CD14-positive monocyte (primary cell): ENCODE results near the gene SPR. TPM values are rescaled to one million over a fixed set of nuclear protein-coding genes. Genes with fewer than 3 reads are reported as not detected.

Source experiments
- DNase-seq, 3 donors: peaks; one replicate each; pipeline ENCODE4 v3.0.0-alpha.2; 2011 to 2022
- H2AFZ ChIP-seq: 2 replicates; pipeline ENCODE4 v1.6.0; 2012; ENCODE audit warnings: mild to moderate bottlenecking, low read depth, low read length, inconsistent platforms; ENCODE audit not compliant: insufficient read depth, poor library complexity, severe bottlenecking
- H3K27ac ChIP-seq, 2 donors: 1 replicate in 1 of 2; 2 replicates in 1 of 2; pipeline ENCODE4 v1.5.1; 2012 to 2013; ENCODE audit warnings: low read length in 2 of 2, control low read depth in 1 of 2, inconsistent platforms in 1 of 2, low read depth in 1 of 2, mild to moderate bottlenecking in 1 of 2
- H3K27me3 ChIP-seq, 2 donors: one replicate each; pipeline versions ENCODE4 v1.6.0 to v1.6.1; 2011 to 2013; ENCODE audit warnings: low read length in 2 of 2; ENCODE audit not compliant: control insufficient read depth in 2 of 2, insufficient read depth in 2 of 2
- H3K36me3 ChIP-seq, 2 donors: replicated peaks in 1 of 2; 1 replicate in 1 of 2; 2 replicates in 1 of 2; pipeline versions ENCODE4 v1.5.1 to v1.6.1; 2012 to 2013; ENCODE audit warnings: low read length in 2 of 2, control low read depth in 1 of 2, inconsistent platforms in 1 of 2, mild to moderate bottlenecking in 1 of 2; ENCODE audit not compliant: insufficient read depth in 2 of 2, control insufficient read depth in 1 of 2
- H3K4me1 ChIP-seq, 2 donors: 1 replicate in 1 of 2; 2 replicates in 1 of 2; pipeline versions ENCODE4 v1.5.1 to v1.6.1; 2012 to 2013; ENCODE audit warnings: low read length in 2 of 2, control low read depth in 1 of 2, inconsistent platforms in 1 of 2, mild to moderate bottlenecking in 1 of 2, moderate library complexity in 1 of 2; ENCODE audit not compliant: insufficient read depth in 2 of 2, control insufficient read depth in 1 of 2
- H3K4me2 ChIP-seq: replicated peaks from 2 replicates; pipeline ENCODE3; 2012; ENCODE audit warnings: low read length, moderate library complexity, mild to moderate bottlenecking; ENCODE audit not compliant: poor library complexity, severe bottlenecking; ENCODE audit errors: extremely low read depth
- H3K4me3 ChIP-seq, 3 experiments: fragments of 200-600 bp in 1 of 3; sonication (generic) in 1 of 3; replicated peaks in 1 of 3; 1 replicate in 2 of 3; 2 replicates in 1 of 3; pipeline ENCODE4 v1.5.1; 2011 to 2013; ENCODE audit warnings: low read length in 3 of 3, mild to moderate bottlenecking in 3 of 3, control low read depth in 2 of 3, low read depth in 2 of 3, inconsistent platforms in 1 of 3, moderate library complexity in 1 of 3
- H3K79me2 ChIP-seq: 2 replicates; pipeline ENCODE4 v1.6.0; 2012; ENCODE audit warnings: mild to moderate bottlenecking, control low read depth, inconsistent platforms, low read length, moderate library complexity; ENCODE audit not compliant: insufficient read depth
- H3K9ac ChIP-seq: 2 replicates; pipeline ENCODE4 v1.6.0; 2017; ENCODE audit warnings: low read length, mild to moderate bottlenecking; ENCODE audit not compliant: insufficient read depth, poor library complexity, severe bottlenecking
- H3K9me3 ChIP-seq, 2 donors: replicated peaks in 1 of 2; 1 replicate in 1 of 2; 2 replicates in 1 of 2; pipeline versions ENCODE4 v1.5.1 to v1.6.1; 2012 to 2013; ENCODE audit warnings: low read length in 2 of 2, control low read depth in 1 of 2; ENCODE audit not compliant: control insufficient read depth in 1 of 2, insufficient read depth in 1 of 2
- H4K20me1 ChIP-seq: 2 replicates; pipeline ENCODE4 v1.6.0; 2012; ENCODE audit warnings: mild to moderate bottlenecking, low read length, control low read depth, moderate library complexity; ENCODE audit not compliant: insufficient read depth
- H3K27ac Mint-ChIP-seq, 7 donors: one replicate each; pipeline ENCODE4 v1.8.0; 2020; ENCODE audit warnings: mild to moderate bottlenecking in 7 of 7, mixed read lengths in 7 of 7, moderate library complexity in 6 of 7, inconsistent platforms in 2 of 7
- H3K27me3 Mint-ChIP-seq, 3 donors: one replicate each; pipeline ENCODE4 v1.8.0; 2021 to 2022; ENCODE audit warnings: low read depth in 3 of 3, mild to moderate bottlenecking in 3 of 3, mixed read lengths in 3 of 3, moderate library complexity in 3 of 3, inconsistent platforms in 1 of 3
- H3K36me3 Mint-ChIP-seq, 2 donors: one replicate each; pipeline ENCODE4 v1.8.0; 2020; ENCODE audit warnings: mixed read lengths in 2 of 2, inconsistent platforms in 1 of 2, mild to moderate bottlenecking in 1 of 2
- H3K4me1 Mint-ChIP-seq: one replicate; pipeline ENCODE4 v1.8.0; 2020; ENCODE audit warnings: mild to moderate bottlenecking, mixed read lengths
- H3K4me3 Mint-ChIP-seq, 2 donors: one replicate each; pipeline ENCODE4 v1.8.0; 2020; ENCODE audit warnings: mild to moderate bottlenecking in 2 of 2, mixed read lengths in 2 of 2, moderate library complexity in 1 of 2
- H3K9me3 Mint-ChIP-seq, 7 donors: one replicate each; pipeline ENCODE4 v1.8.0; 2020 to 2022; ENCODE audit warnings: mixed read lengths in 7 of 7, mild to moderate bottlenecking in 6 of 7, moderate library complexity in 6 of 7, inconsistent platforms in 2 of 7
- CTCF ChIP-seq: fragments of 200-600 bp; IDR thresholded peaks from one replicate; pipeline ENCODE4 v1.8.0; 2022; ENCODE audit warnings: antibody characterized with exemption, mild to moderate bottlenecking
- WGBS: methylation state at CpG from one replicate; pipeline ENCODE4 v1.1.5; 2013; ENCODE audit warnings: missing lambda C conversion rate; ENCODE audit not compliant: insufficient coverage; 5-methylcytosine and 5-hydroxymethylcytosine counted together
- intact Hi-C, 2 donors: fragments of 100-400 bp; cut with micrococcal nuclease; formaldehyde crosslinking; loops; one replicate each; pipeline versions ENCODE4 v1.15.0 to v1.15.1; 2023
- polyA plus RNA-seq, 3 donors: library from polyadenylated mRNA; depleted of rRNA in 1 of 3; unstranded in 2 of 3; stranded (reverse) in 1 of 3; fragments of 300-500 nt in 2 of 3; fragments of >200 nt in 1 of 3; fragmentation: Illumina TruSeq in 2 of 3; gene quantifications; 1 replicate in 2 of 3; 2 replicates in 1 of 3; pipeline ENCODE4 v1.2.3, GENCODE V29; 2012 to 2021

SPR gene
- polyA plus RNA-seq, 3 donors, result 2.9 to 12.5 (median 7.6) TPM

- Histone ChIP-seq H3K27ac (no peak overlapping the region), H3K4me2 (no peak overlapping the region), H3K36me3 (no peaks in the 10 kb centered on the region), H2AFZ (no peak overlapping the region), H3K27me3 (peaks cover 57 to 76% of the 10 kb centered on the region in 2 donors), H3K4me3 (no peak overlapping the region), H4K20me1 (no peaks in the 10 kb centered on the region), H3K79me2 (no peaks in the 10 kb centered on the region), H3K4me1 (no peaks in the 10 kb centered on the region), H3K9ac (no peak overlapping the region), H3K9me3 (peaks cover 0 to 26% of the 10 kb centered on the region in 2 donors)
- Mint-ChIP-seq H3K27ac (no peak overlapping the region), H3K9me3 (peaks cover 0 to 7% (median 0%) of the 10 kb centered on the region in 7 donors), H3K4me3 (no peak overlapping the region), H3K4me1 (no peaks in the 10 kb centered on the region), H3K36me3 (no peaks in the 10 kb centered on the region), H3K27me3 (peaks cover 22 to 31% (median 23%) of the 10 kb centered on the region in 3 donors)
- no peak for DNase-seq
- intact Hi-C loops, result no loop called here
- no peak for TF ChIP-seq CTCF
- WGBS, result 100% methylated on average over 1 of the region's 1 CpG
These were observed 41.8 kb downstream of the SPR start for GRCh38 chr2:72929010-72929409.

GRCh38 chr2:72931280-72931910 lies 44.2 kb downstream of the SPR start:
- Histone ChIP-seq H4K20me1 (no peaks in the 10 kb centered on the region), H3K9ac (no peak overlapping the region), H3K36me3 (no peaks in the 10 kb centered on the region), H3K27ac (no peak overlapping the region), H3K9me3 (peaks cover 0 to 4% of the 10 kb centered on the region in 2 donors), H3K4me3 (no peak overlapping the region), H3K4me1 (no peaks in the 10 kb centered on the region), H3K4me2 (no peak overlapping the region), H3K27me3 (peaks cover 38 to 52% of the 10 kb centered on the region in 2 donors), H3K79me2 (no peaks in the 10 kb centered on the region), H2AFZ (no peak overlapping the region)
- 92% methylated on average over 8 of the region's 14 CpGs for WGBS
- no peak for TF ChIP-seq CTCF
- DNase-seq, result no peak
- peaks cover 12 to 22% (median 16%) of the 10 kb centered on the region in 3 donors for H3K27me3 Mint-ChIP-seq
- H3K4me1 Mint-ChIP-seq, result no peaks in the 10 kb centered on the region
- H3K27ac Mint-ChIP-seq, result no peak overlapping the region
- no peaks in the 10 kb centered on the region for H3K9me3 Mint-ChIP-seq
- intact Hi-C loops, result no loop called here
- no peaks in the 10 kb centered on the region for H3K36me3 Mint-ChIP-seq
- H3K4me3 Mint-ChIP-seq, result no peak overlapping the region
